GM12878 (cell line): Measurements from ENCODE around the gene RPS10. TPM values are rescaled to one million over a fixed set of nuclear protein-coding genes. Genes with fewer than 3 reads are reported as not detected.

Experiments
- ATAC-seq: fragments of 200-7000 bp; cut with Tn5 transposase; 3 replicates; pipeline ENCODE4 v1.9.1; 2020; ENCODE audit warnings: mild to moderate bottlenecking, moderate library complexity
- BruUV-seq: library from RNA; stranded (reverse); fragments of 400-500 nt; replicated peaks from 2 replicates; lab custom pipeline; 2021; lab: Mats Ljungman, UMichigan
- CTCF ChIA-PET: fragments of 300-600 bp; sonication (Branson Sonifier 250); formaldehyde crosslinking; extraction: SDS; loops from one replicate; lab custom pipeline; 2021; ENCODE audit warnings: inconsistent platforms; lab: Yijun Ruan, JAX
- POLR2A ChIA-PET: fragments of 350-600 bp; formaldehyde crosslinking; extraction: SDS; loops from one replicate; lab custom pipeline; 2021; ENCODE audit warnings: inconsistent platforms; lab: Charles Lee
- RAD21 ChIA-PET: fragments of 300-600 bp; sonication (Branson Sonifier 250); formaldehyde crosslinking; loops from one replicate; lab custom pipeline; 2023; ENCODE audit warnings: antibody characterized with exemption; ENCODE audit not compliant: unreplicated experiment; lab: Charles Lee
- SMC1A ChIA-PET: fragments of 300-600 bp; sonication (Branson Sonifier 250); formaldehyde crosslinking; loops from one replicate; lab custom pipeline; 2023; ENCODE audit not compliant: unreplicated experiment, uncharacterized antibody; lab: Charles Lee
- DNase-seq: peaks from one replicate; pipeline ENCODE4 v3.0.0-alpha.2; 2011; ENCODE audit warnings: low read depth, low spot score
- FAIRE-seq: peaks from 3 replicates; lab custom pipeline; 2011; peaks lifted over from hg19 to GRCh38; lab: Jason Lieb, UNC
- H2AFZ ChIP-seq: 2 replicates; pipeline ENCODE4 v1.6.0; 2011; ENCODE audit warnings: low read depth, low read length, control low read depth; ENCODE audit not compliant: control insufficient read depth
- H3K27ac ChIP-seq: 2 replicates; pipeline ENCODE4 v1.5.1; 2011; ENCODE audit warnings: control low read depth; ENCODE audit not compliant: control insufficient read depth, insufficient read depth
- H3K27me3 ChIP-seq, 2 experiments: replicated peaks in 1 of 2; 2 replicates each; pipeline versions ENCODE4 v1.6.0 to v1.6.1; 2011; ENCODE audit warnings: low read length in 1 of 2; ENCODE audit not compliant: control insufficient read depth in 2 of 2, insufficient read depth in 2 of 2
- H3K36me3 ChIP-seq, 2 experiments: 2 replicates each; pipeline ENCODE4 v1.5.1; 2011; ENCODE audit warnings: low read length in 1 of 2; ENCODE audit not compliant: control insufficient read depth in 2 of 2, insufficient read depth in 2 of 2
- H3K4me1 ChIP-seq: 2 replicates; pipeline ENCODE4 v1.6.1; 2011; ENCODE audit warnings: mild to moderate bottlenecking, low read length, moderate library complexity, mixed read lengths; ENCODE audit not compliant: control insufficient read depth, insufficient read depth
- H3K4me2 ChIP-seq: 2 replicates; pipeline ENCODE4 v1.6.0; 2011; ENCODE audit warnings: control low read depth; ENCODE audit not compliant: control insufficient read depth, insufficient read depth
- H3K4me3 ChIP-seq: fragments of 200-600 bp; sonication (generic); 2 replicates; pipeline ENCODE4 v1.5.1; 2016
- H3K79me2 ChIP-seq: 2 replicates; pipeline ENCODE4 v1.6.0; 2011; ENCODE audit warnings: low read length; ENCODE audit not compliant: control insufficient read depth, insufficient read depth
- H3K9ac ChIP-seq: 2 replicates; pipeline ENCODE4 v1.8.0; 2011; ENCODE audit warnings: low read length, control low read depth, mixed read lengths; ENCODE audit not compliant: control insufficient read depth, insufficient read depth
- H3K9me3 ChIP-seq: replicated peaks from 3 replicates; pipeline ENCODE4 v1.5.1; 2011; ENCODE audit warnings: mild to moderate bottlenecking, low read length; ENCODE audit not compliant: control insufficient read depth, insufficient read depth
- H4K20me1 ChIP-seq: 2 replicates; pipeline ENCODE4 v1.6.0; 2011; ENCODE audit not compliant: control insufficient read depth, insufficient read depth
- BCL3 ChIP-seq: IDR thresholded peaks from 2 replicates; pipeline ENCODE4 v1.6.1; 2011; ENCODE audit warnings: borderline replicate concordance, low read depth, mild to moderate bottlenecking, moderate library complexity, low read length; ENCODE audit not compliant: insufficient read depth, poor library complexity, severe bottlenecking
- HSF1 ChIP-seq: fragments of 150-350 bp; IDR thresholded peaks from 2 replicates; pipeline ENCODE4 v1.6.1; 2014; ENCODE audit warnings: mild to moderate bottlenecking, low read depth, low read length
- KAT2A ChIP-seq: conservative IDR thresholded peaks from 2 replicates; pipeline ENCODE4 v1.6.1; 2011; ENCODE audit warnings: low read depth, low read length; ENCODE audit not compliant: control insufficient read depth
- POLR2A ChIP-seq: IDR thresholded peaks from 2 replicates; pipeline ENCODE4 v1.6.1; 2011; ENCODE audit warnings: low read depth, mild to moderate bottlenecking, low read length
- RELA ChIP-seq: fragments of 450-650 bp; IDR thresholded peaks from 2 replicates; pipeline ENCODE4 v1.8.0; 2014; ENCODE audit warnings: borderline replicate concordance; ENCODE audit not compliant: partially characterized antibody
- SIX5 ChIP-seq: IDR thresholded peaks from 2 replicates; pipeline ENCODE4 v1.6.1; 2011; ENCODE audit warnings: mild to moderate bottlenecking, low read depth, low read length, moderate library complexity; ENCODE audit not compliant: severe bottlenecking
- ZBTB33 ChIP-seq: fragments of 450-650 bp; IDR thresholded peaks from 2 replicates; pipeline ENCODE4 v1.6.1; 2017; ENCODE audit warnings: mild to moderate bottlenecking
- ZZZ3 ChIP-seq: IDR thresholded peaks from 2 replicates; pipeline ENCODE4 v1.6.1; 2011; ENCODE audit warnings: low read depth; ENCODE audit not compliant: control insufficient read depth, insufficient read length
- whole genome bisulfite sequencing: methylation state at CpG from one replicate; pipeline ENCODE4 v1.1.6; 2016; ENCODE audit warnings: low lambda C conversion rate; ENCODE audit not compliant: insufficient replicate concordance, insufficient coverage; ENCODE audit errors: missing lambda C conversion rate; 5-methylcytosine and 5-hydroxymethylcytosine counted together
- in situ Hi-C: fragments of 300-500 bp; cut with MboI; formaldehyde crosslinking; loops from 9 replicates; pipeline ENCODE4 v1.14.3; 2018; ENCODE audit warnings: mixed read lengths
- intact Hi-C: fragments of 100-400 bp; cut with micrococcal nuclease; formaldehyde crosslinking; loops from one replicate; pipeline ENCODE4 v1.14.2; 2022; ENCODE audit not compliant: unreplicated experiment
- polyA plus RNA-seq, 11 experiments: library from polyadenylated mRNA; depleted of rRNA in 4 of 11; unstranded in 6 of 11; stranded (reverse) in 5 of 11; fragments of >200 nt; fragmentation: Nextera tagmentation in 4 of 11; fragmentation: Illumina TruSeq in 1 of 11; extraction: Ambion mirVana in 4 of 11; extraction: Trizol in 1 of 11; gene quantifications; 1 replicate in 1 of 11; 2 replicates in 10 of 11; pipeline versions ENCODE4 v1.2.1 to v1.2.3, GENCODE V29; 2011 to 2016; ENCODE audit warnings: inconsistent platforms in 2 of 11, missing spikeins in 2 of 11, low read depth in 1 of 11
- total RNA-seq, 4 experiments: library from RNA; depleted of rRNA in 3 of 4; stranded (reverse); fragments of >200 nt in 3 of 4; fragmentation: Illumina TruSeq in 1 of 4; extraction: Trizol in 1 of 4; gene quantifications; 2 replicates each; pipeline versions ENCODE4 v1.2.1 to v1.2.3, GENCODE V29; 2013 to 2021

Gene RPS10
- total and polyA plus RNA-seq, 10 of the 15 experiments (the other 5 are each of a cell fraction or from before 2014, with no cell fraction given) = 1,546 to 3,970 (median 2,813) TPM

GRCh38 chr6:34462010-34462409 lies 36.1 kb upstream of the RPS10 start:
- Histone ChIP-seq H2AFZ (no peak overlapping the region), H3K4me2 (no peak overlapping the region)

More at GRCh38 chr6:34462010-34462409, 36.1 kb upstream of the RPS10 start:
- Histone ChIP-seq H3K9me3 (no peaks in the 10 kb centered on the region), H4K20me1 (no peaks in the 10 kb centered on the region), H3K36me3 (no peaks in the 10 kb centered on the region), H3K9ac (no peak overlapping the region), H3K4me3 (no peak overlapping the region), H3K79me2 (no peaks in the 10 kb centered on the region), H3K4me1 (no peaks in the 10 kb centered on the region; the same call in none of the 2 replicates), H3K27ac (no peak overlapping the region), H3K27me3 (peaks cover 0 to 3% of the 10 kb centered on the region in 2 experiments; a peak in 2 of 4 replicates)
- BruUV-seq = no TSS peak
- ChIA-PET RAD21 (interaction anchor here (0.9 to 3.5 kb wide), 3 partner anchors 14 to 147 kb away, joined by 6 to 14 read pairs (median 8); no protein-coding TSS in a partner anchor), POLR2A (interaction anchor here (0.5 to 0.7 kb wide), 2 partner anchors 11 to 158 kb away, joined by 3 read pairs; no protein-coding TSS in a partner anchor), CTCF (interaction anchor here (1.1 to 8.7 kb wide), 7 partner anchors 14 to 743 kb away, joined by 3 to 198 read pairs (median 8); no protein-coding TSS in a partner anchor), SMC1A (interaction anchor here (0.7 to 5.8 kb wide), 5 partner anchors 14 to 678 kb away, joined by 4 to 124 read pairs (median 6); partner anchors contain the start of gene SMIM29)
- WGBS = 69% methylated on average over 6 of the region's 6 CpGs
- TF ChIP-seq SIX5 (no peak), ZBTB33 (no peak), BCL3 (no peak), KAT2A (no peak), HSF1 (no peak), RELA (no peak), POLR2A (no peak), ZZZ3 (no peak)
- in situ Hi-C loops (no loop called here), intact Hi-C loops (loop anchor here (5.0 kb wide), 1 partner anchor 680 kb away; the partner anchor contains the start of gene TCP11)
- no peak for ATAC-seq
- DNase-seq = no peak
- no peak for FAIRE-seq
